ENCODE measurements around the gene CD40LG. TPM values are rescaled to one million over a fixed set of nuclear protein-coding genes. Genes with fewer than 3 reads are reported as not detected.

CD40LG gene
- total and polyA plus RNA-seq, 4 donors: 0.13 to 0.19 (median 0.17) TPM; not detected in 1

DNA sequence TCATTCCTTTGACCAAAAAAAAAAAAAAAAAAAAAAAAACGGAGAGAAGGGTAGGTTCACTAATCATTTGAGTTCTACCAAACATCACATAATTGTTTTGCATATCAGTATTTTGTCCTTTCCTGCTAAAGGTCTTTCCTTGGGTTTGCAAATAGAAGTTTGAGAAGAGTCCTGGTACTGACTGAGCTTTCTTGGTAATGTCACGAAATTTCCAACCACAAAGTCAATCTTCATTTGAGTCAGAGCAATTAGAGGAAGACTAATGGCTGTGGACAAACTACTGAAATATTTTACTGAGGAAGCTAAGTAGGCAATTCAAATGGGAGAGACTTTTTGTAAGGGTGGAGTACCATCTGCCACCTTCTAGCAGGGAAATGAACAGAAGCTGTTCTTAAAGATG lies 21.7 kb upstream of the CD40LG start:
- no peak for TF ChIP-seq NR2F2 (IDR thresholded peaks at IDR 0.05)
- no peak for TF ChIP-seq SP1 (IDR thresholded peaks at IDR 0.05)
- TF ChIP-seq, protein P1, sequence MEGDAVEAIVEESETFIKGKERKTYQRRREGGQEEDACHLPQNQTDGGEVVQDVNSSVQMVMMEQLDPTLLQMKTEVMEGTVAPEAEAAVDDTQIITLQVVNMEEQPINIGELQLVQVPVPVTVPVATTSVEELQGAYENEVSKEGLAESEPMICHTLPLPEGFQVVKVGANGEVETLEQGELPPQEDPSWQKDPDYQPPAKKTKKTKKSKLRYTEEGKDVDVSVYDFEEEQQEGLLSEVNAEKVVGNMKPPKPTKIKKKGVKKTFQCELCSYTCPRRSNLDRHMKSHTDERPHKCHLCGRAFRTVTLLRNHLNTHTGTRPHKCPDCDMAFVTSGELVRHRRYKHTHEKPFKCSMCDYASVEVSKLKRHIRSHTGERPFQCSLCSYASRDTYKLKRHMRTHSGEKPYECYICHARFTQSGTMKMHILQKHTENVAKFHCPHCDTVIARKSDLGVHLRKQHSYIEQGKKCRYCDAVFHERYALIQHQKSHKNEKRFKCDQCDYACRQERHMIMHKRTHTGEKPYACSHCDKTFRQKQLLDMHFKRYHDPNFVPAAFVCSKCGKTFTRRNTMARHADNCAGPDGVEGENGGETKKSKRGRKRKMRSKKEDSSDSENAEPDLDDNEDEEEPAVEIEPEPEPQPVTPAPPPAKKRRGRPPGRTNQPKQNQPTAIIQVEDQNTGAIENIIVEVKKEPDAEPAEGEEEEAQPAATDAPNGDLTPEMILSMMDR (IDR thresholded peaks at IDR 0.05; ENCODE audit: low read depth, low read length, missing input control): no peak
- TF ChIP-seq HNF4A (conservative IDR thresholded peaks at IDR 0.05): no peak
- TF ChIP-seq, protein P2, sequence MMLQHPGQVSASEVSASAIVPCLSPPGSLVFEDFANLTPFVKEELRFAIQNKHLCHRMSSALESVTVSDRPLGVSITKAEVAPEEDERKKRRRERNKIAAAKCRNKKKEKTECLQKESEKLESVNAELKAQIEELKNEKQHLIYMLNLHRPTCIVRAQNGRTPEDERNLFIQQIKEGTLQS (IDR thresholded peaks at IDR 0.05): no peak
- TF ChIP-seq FOXA2 (IDR thresholded peaks at IDR 0.05): no peak
- TF ChIP-seq FOXA1 (IDR thresholded peaks at IDR 0.05): no peak
- TF ChIP-seq, protein P3, sequence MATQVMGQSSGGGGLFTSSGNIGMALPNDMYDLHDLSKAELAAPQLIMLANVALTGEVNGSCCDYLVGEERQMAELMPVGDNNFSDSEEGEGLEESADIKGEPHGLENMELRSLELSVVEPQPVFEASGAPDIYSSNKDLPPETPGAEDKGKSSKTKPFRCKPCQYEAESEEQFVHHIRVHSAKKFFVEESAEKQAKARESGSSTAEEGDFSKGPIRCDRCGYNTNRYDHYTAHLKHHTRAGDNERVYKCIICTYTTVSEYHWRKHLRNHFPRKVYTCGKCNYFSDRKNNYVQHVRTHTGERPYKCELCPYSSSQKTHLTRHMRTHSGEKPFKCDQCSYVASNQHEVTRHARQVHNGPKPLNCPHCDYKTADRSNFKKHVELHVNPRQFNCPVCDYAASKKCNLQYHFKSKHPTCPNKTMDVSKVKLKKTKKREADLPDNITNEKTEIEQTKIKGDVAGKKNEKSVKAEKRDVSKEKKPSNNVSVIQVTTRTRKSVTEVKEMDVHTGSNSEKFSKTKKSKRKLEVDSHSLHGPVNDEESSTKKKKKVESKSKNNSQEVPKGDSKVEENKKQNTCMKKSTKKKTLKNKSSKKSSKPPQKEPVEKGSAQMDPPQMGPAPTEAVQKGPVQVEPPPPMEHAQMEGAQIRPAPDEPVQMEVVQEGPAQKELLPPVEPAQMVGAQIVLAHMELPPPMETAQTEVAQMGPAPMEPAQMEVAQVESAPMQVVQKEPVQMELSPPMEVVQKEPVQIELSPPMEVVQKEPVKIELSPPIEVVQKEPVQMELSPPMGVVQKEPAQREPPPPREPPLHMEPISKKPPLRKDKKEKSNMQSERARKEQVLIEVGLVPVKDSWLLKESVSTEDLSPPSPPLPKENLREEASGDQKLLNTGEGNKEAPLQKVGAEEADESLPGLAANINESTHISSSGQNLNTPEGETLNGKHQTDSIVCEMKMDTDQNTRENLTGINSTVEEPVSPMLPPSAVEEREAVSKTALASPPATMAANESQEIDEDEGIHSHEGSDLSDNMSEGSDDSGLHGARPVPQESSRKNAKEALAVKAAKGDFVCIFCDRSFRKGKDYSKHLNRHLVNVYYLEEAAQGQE (IDR thresholded peaks at IDR 0.05): no peak
- no peak for TF ChIP-seq TAF1 (conservative IDR thresholded peaks at IDR 0.05)
- TF ChIP-seq, protein P4, sequence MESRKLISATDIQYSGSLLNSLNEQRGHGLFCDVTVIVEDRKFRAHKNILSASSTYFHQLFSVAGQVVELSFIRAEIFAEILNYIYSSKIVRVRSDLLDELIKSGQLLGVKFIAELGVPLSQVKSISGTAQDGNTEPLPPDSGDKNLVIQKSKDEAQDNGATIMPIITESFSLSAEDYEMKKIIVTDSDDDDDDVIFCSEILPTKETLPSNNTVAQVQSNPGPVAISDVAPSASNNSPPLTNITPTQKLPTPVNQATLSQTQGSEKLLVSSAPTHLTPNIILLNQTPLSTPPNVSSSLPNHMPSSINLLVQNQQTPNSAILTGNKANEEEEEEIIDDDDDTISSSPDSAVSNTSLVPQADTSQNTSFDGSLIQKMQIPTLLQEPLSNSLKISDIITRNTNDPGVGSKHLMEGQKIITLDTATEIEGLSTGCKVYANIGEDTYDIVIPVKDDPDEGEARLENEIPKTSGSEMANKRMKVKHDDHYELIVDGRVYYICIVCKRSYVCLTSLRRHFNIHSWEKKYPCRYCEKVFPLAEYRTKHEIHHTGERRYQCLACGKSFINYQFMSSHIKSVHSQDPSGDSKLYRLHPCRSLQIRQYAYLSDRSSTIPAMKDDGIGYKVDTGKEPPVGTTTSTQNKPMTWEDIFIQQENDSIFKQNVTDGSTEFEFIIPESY (IDR thresholded peaks at IDR 0.05): no peak
- TF ChIP-seq EGR1 (IDR thresholded peaks at IDR 0.05; ENCODE audit: low read depth in 2 of 2): no peak
- no peak for TF ChIP-seq RAD21 (IDR thresholded peaks at IDR 0.05)
- Histone ChIP-seq H3K27ac (ENCODE audit: low read depth in 1 of 2, low read length in 2 of 2) (no peak overlapping the region), H3K36me3 (ENCODE audit: control insufficient read depth in 4 of 4, insufficient read depth in 3 of 4, low read depth in 1 of 4, low read length in 3 of 4) (no peaks in the 10 kb centered on the region), H3K4me3 (ENCODE audit: low read depth in 1 of 3, low read length in 3 of 3) (no peak overlapping the region), H3K4me1 (ENCODE audit: control insufficient read depth in 4 of 4, insufficient read depth in 4 of 4, low read length in 3 of 4) (no peaks in the 10 kb centered on the region), H3K9me3 (ENCODE audit: control insufficient read depth in 4 of 4, low read length in 3 of 4) (peaks cover 0 to 3% (median 0%) of the 10 kb centered on the region in 4 donors), H3K27me3 (ENCODE audit: control insufficient read depth in 4 of 4, insufficient read depth in 4 of 4, low read length in 3 of 4) (no peaks in the 10 kb centered on the region), H3K9ac (ENCODE audit: low read depth in 1 of 2, low read length in 2 of 2) (no peak overlapping the region)
- no peak for DNase-seq (ENCODE audit: low spot score)
- WGBS: 64% methylated on average over 2 of the region's 2 CpGs

DNA sequence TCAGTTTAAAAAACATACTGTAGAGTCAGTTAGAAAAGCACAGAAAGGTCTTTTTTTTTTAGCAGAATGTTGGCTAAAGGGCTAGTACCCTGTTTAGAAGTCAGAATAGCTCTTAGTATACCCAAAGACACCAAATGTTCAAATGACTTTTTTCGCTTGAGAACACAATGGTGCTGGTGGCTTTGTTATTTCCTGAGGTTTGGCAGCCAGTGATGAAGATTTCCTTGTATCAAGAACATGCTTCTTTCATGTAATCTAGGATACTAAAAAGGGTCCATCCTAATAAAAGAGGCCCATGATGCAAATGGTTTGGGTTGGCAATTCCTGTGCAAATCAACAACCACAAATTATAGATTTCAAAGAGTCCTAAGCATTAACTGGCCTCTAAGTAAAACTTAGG lies 21.1 kb upstream of the CD40LG start:
- H3K36me3 ChIP-seq (ENCODE audit: control insufficient read depth in 4 of 4, insufficient read depth in 3 of 4, low read depth in 1 of 4, low read length in 3 of 4): no peaks in the 10 kb centered on the region
- no peak overlapping the region for H3K9ac ChIP-seq (ENCODE audit: low read depth in 1 of 2, low read length in 2 of 2)
- DNase-seq (ENCODE audit: low spot score): no peak
- no peak overlapping the region for H3K4me3 ChIP-seq (ENCODE audit: low read depth in 1 of 3, low read length in 3 of 3)
- H3K4me1 ChIP-seq (ENCODE audit: control insufficient read depth in 4 of 4, insufficient read depth in 4 of 4, low read length in 3 of 4): no peaks in the 10 kb centered on the region
- H3K9me3 ChIP-seq (ENCODE audit: control insufficient read depth in 4 of 4, low read length in 3 of 4): peaks cover 0 to 3% (median 0%) of the 10 kb centered on the region in 4 donors
- 72% methylated on average over 1 of the region's 1 CpG for WGBS
- no peaks in the 10 kb centered on the region for H3K27me3 ChIP-seq (ENCODE audit: control insufficient read depth in 4 of 4, insufficient read depth in 4 of 4, low read length in 3 of 4)
- H3K27ac ChIP-seq (ENCODE audit: low read depth in 1 of 2, low read length in 2 of 2): no peak overlapping the region
- TF ChIP-seq NR2F2 (IDR thresholded peaks at IDR 0.05) (no peak), FOXA2 (IDR thresholded peaks at IDR 0.05) (no peak), HNF4A (conservative IDR thresholded peaks at IDR 0.05) (no peak), RXRA (IDR thresholded peaks at IDR 0.05) (no peak), HNF4G (IDR thresholded peaks at IDR 0.05) (no peak)
- TF ChIP-seq, protein P5, sequence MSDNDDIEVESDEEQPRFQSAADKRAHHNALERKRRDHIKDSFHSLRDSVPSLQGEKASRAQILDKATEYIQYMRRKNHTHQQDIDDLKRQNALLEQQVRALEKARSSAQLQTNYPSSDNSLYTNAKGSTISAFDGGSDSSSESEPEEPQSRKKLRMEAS (IDR thresholded peaks at IDR 0.05): no peak
- TF ChIP-seq, protein P1 (IDR thresholded peaks at IDR 0.05; ENCODE audit: low read depth, low read length, missing input control): no peak
- TF ChIP-seq, protein P4 (IDR thresholded peaks at IDR 0.05): no peak
- TF ChIP-seq, protein P3 (IDR thresholded peaks at IDR 0.05): no peak
